ENCODE measurements around the gene NKAIN1.

- TF ChIP-seq, protein P1, sequence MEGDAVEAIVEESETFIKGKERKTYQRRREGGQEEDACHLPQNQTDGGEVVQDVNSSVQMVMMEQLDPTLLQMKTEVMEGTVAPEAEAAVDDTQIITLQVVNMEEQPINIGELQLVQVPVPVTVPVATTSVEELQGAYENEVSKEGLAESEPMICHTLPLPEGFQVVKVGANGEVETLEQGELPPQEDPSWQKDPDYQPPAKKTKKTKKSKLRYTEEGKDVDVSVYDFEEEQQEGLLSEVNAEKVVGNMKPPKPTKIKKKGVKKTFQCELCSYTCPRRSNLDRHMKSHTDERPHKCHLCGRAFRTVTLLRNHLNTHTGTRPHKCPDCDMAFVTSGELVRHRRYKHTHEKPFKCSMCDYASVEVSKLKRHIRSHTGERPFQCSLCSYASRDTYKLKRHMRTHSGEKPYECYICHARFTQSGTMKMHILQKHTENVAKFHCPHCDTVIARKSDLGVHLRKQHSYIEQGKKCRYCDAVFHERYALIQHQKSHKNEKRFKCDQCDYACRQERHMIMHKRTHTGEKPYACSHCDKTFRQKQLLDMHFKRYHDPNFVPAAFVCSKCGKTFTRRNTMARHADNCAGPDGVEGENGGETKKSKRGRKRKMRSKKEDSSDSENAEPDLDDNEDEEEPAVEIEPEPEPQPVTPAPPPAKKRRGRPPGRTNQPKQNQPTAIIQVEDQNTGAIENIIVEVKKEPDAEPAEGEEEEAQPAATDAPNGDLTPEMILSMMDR (IDR thresholded peaks at IDR 0.05; ENCODE audit: low read depth, low read length) = no peak
- no peak for TF ChIP-seq EZH2phosphoT487 (IDR thresholded peaks at IDR 0.05; ENCODE audit: low read depth)
These were observed 20.1 kb upstream of the NKAIN1 start for GRCh38 chr1:31259746-31260145.
